ENCODE measurements around the gene NOTCH1.

Gene NOTCH1

GRCh38 chr9:136463578-136463977 lies 82.3 kb downstream of the NOTCH1 start:
- DNase-seq (ENCODE audit: low spot score) = no peak

- DNase-seq (ENCODE audit: low spot score) = no peak
Measured at GRCh38 chr9:136462664-136463063, 83.2 kb downstream of the NOTCH1 start.

GRCh38 chr9:136460772-136461325 lies 85.0 kb downstream of the NOTCH1 start:
- no peak for DNase-seq (ENCODE audit: low spot score)

- DNase-seq (ENCODE audit: low spot score) = no peak
Measured at GRCh38 chr9:136459425-136459824, 86.4 kb downstream of the NOTCH1 start.

GRCh38 chr9:136457326-136457725 lies 88.5 kb downstream of the NOTCH1 start:
- no peak for DNase-seq (ENCODE audit: low spot score)

GRCh38 chr9:136456258-136456657 lies 89.6 kb downstream of the NOTCH1 start:
- no peak for DNase-seq (ENCODE audit: low spot score)

GRCh38 chr9:136455043-136456002 lies 90.5 kb downstream of the NOTCH1 start:
- no peak for DNase-seq (ENCODE audit: low spot score)

GRCh38 chr9:136454026-136454796 lies 91.6 kb downstream of the NOTCH1 start:
- DNase-seq (ENCODE audit: low spot score) = no peak

- no peak for DNase-seq (ENCODE audit: low spot score)
Measured at GRCh38 chr9:136453326-136453725, 92.5 kb downstream of the NOTCH1 start.

- no peak for DNase-seq (ENCODE audit: low spot score)
Measured at GRCh38 chr9:136451221-136451877, 94.5 kb downstream of the NOTCH1 start.

GRCh38 chr9:136448655-136449054 lies 97.2 kb downstream of the NOTCH1 start:
- DNase-seq (ENCODE audit: low spot score) = no peak

- DNase-seq (ENCODE audit: low spot score) = no peak
Measured at GRCh38 chr9:136447173-136447778, 98.6 kb downstream of the NOTCH1 start.

- no peak for DNase-seq (ENCODE audit: low spot score)
Measured at GRCh38 chr9:136445799-136446198, 100.0 kb downstream of the NOTCH1 start.

All from CD4-positive, alpha-beta T cell treated with Interleukin-15 for 4 hours (primary cell).